ENCODE data around the gene ZNF263.

Gene ZNF263

GRCh38 chr16:3243882-3244281 lies 39.4 kb upstream of the ZNF263 start:
- DNase-seq (ENCODE audit: low read depth): no peak
- TF ChIP-seq CTCF (conservative IDR thresholded peaks at IDR 0.05; ENCODE audit: low read length): no peak
- no peak overlapping the region for H3K4me3 ChIP-seq (ENCODE audit: low read length)

- no peak for DNase-seq (ENCODE audit: low read depth)
- TF ChIP-seq CTCF (conservative IDR thresholded peaks at IDR 0.05; ENCODE audit: low read length): no peak
- no peak overlapping the region for H3K4me3 ChIP-seq (ENCODE audit: low read length)
Observed at GRCh38 chr16:3246002-3246401, 37.3 kb upstream of the ZNF263 start.

- no peak for DNase-seq (ENCODE audit: low read depth)
- TF ChIP-seq CTCF (conservative IDR thresholded peaks at IDR 0.05; ENCODE audit: low read length): no peak
Observed at GRCh38 chr16:3246876-3247275, 36.4 kb upstream of the ZNF263 start.

GRCh38 chr16:3248596-3248995 lies 34.7 kb upstream of the ZNF263 start:
- TF ChIP-seq CTCF (conservative IDR thresholded peaks at IDR 0.05; ENCODE audit: low read length): no peak
- no peak for DNase-seq (ENCODE audit: low read depth)
- H3K4me3 ChIP-seq (ENCODE audit: low read length): no peak overlapping the region

More at GRCh38 chr16:3246876-3247275, 36.4 kb upstream of the ZNF263 start:
- no peak overlapping the region for H3K4me3 ChIP-seq (ENCODE audit: low read length)

- no peak for TF ChIP-seq CTCF (conservative IDR thresholded peaks at IDR 0.05; ENCODE audit: low read length)
- no peak overlapping the region for H3K4me3 ChIP-seq (ENCODE audit: low read length)
- DNase-seq (ENCODE audit: low read depth): no peak
Observed at GRCh38 chr16:3249020-3249419, 34.3 kb upstream of the ZNF263 start.

GRCh38 chr16:3249451-3249850 lies 33.8 kb upstream of the ZNF263 start:
- no peak for TF ChIP-seq CTCF (conservative IDR thresholded peaks at IDR 0.05; ENCODE audit: low read length)
- no peak for DNase-seq (ENCODE audit: low read depth)

GRCh38 chr16:3252967-3253366 lies 30.3 kb upstream of the ZNF263 start:
- H3K4me3 ChIP-seq (ENCODE audit: low read length): no peak overlapping the region
- DNase-seq (ENCODE audit: low read depth): no peak
- no peak for TF ChIP-seq CTCF (conservative IDR thresholded peaks at IDR 0.05; ENCODE audit: low read length)

More at GRCh38 chr16:3249451-3249850, 33.8 kb upstream of the ZNF263 start:
- H3K4me3 ChIP-seq (ENCODE audit: low read length): no peak overlapping the region

All from AG10803 (cell line).